DND-41 (cell line): ENCODE results near the gene TTC23L.

Experiments
- EZH2 ChIP-seq: IDR thresholded peaks from 3 replicates; pipeline ENCODE4 v1.6.1; 2012; ENCODE audit warnings: borderline replicate concordance, low read depth, mild to moderate bottlenecking, moderate library complexity, low read length, inconsistent platforms; ENCODE audit not compliant: severe bottlenecking
- TF ChIP-seq, protein P1 (sequence below): IDR thresholded peaks from 2 replicates; pipeline ENCODE4 v1.5.1; 2012; ENCODE audit warnings: borderline replicate concordance, low read length, moderate library complexity, mild to moderate bottlenecking; ENCODE audit not compliant: poor library complexity, severe bottlenecking; ENCODE audit errors: extremely low read depth

DNA sequence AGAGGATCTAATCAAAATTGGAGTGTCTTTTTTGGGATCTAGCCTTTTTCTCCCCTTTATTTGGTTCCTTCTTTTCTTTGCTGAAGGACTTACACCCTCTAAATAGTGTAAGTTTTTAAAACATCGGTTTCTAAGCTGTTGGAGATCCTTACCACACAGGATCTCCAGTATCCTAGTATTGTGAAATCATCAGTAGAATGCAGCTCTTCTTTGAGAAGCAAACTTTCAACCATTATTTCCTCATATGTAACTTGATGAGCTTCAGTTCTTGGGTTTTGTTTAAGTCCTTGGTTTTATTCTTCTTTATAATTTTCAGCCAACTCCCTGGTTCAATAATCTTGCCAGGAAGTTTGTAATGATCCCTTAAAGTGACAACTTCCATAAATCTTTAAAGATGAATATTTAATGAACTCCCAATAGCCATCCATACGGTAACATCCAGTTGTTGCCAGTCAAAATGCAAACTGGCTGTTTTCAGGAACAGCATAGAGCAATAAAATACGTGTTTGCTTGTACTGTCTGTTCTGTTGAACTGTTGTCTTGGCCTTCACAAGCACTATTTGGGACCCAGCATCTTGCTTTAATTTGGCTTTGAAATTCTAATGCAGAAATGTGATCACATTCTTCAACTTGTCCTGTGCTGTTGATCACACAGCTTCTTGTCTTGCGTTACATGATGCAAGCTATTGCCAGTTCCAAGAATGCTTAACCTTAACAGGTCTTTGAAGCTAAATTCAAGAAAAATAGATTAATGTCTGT, 34.8 kb upstream of the TTC23L start:
- TF ChIP-seq, protein P1, sequence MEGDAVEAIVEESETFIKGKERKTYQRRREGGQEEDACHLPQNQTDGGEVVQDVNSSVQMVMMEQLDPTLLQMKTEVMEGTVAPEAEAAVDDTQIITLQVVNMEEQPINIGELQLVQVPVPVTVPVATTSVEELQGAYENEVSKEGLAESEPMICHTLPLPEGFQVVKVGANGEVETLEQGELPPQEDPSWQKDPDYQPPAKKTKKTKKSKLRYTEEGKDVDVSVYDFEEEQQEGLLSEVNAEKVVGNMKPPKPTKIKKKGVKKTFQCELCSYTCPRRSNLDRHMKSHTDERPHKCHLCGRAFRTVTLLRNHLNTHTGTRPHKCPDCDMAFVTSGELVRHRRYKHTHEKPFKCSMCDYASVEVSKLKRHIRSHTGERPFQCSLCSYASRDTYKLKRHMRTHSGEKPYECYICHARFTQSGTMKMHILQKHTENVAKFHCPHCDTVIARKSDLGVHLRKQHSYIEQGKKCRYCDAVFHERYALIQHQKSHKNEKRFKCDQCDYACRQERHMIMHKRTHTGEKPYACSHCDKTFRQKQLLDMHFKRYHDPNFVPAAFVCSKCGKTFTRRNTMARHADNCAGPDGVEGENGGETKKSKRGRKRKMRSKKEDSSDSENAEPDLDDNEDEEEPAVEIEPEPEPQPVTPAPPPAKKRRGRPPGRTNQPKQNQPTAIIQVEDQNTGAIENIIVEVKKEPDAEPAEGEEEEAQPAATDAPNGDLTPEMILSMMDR = no peak
- TF ChIP-seq EZH2 = no peak
